HFFc6 (cell line): ENCODE results near the gene IRF8. TPM values are rescaled to one million over a fixed set of nuclear protein-coding genes. Genes with fewer than 3 reads are reported as not detected.

Experiments used
- DNase-seq: peaks from one replicate; pipeline ENCODE4 v3.0.0-alpha.2; 2018
- H3K27ac Mint-ChIP-seq: 2 replicates; pipeline ENCODE4 v1.8.0; 2020; ENCODE audit warnings: mild to moderate bottlenecking, mixed read lengths
- H3K27me3 Mint-ChIP-seq: 2 replicates; pipeline ENCODE4 v1.8.0; 2021; ENCODE audit warnings: mild to moderate bottlenecking, moderate library complexity, mixed read lengths; ENCODE audit not compliant: insufficient read depth
- H3K36me3 Mint-ChIP-seq: 2 replicates; pipeline ENCODE4 v1.8.0; 2021; ENCODE audit warnings: low read depth, mixed read lengths
- H3K4me1 Mint-ChIP-seq: 2 replicates; pipeline ENCODE4 v1.8.0; 2020; ENCODE audit warnings: low read depth, mixed read lengths
- H3K4me3 Mint-ChIP-seq: 2 replicates; pipeline ENCODE4 v1.8.0; 2020; ENCODE audit warnings: mild to moderate bottlenecking, moderate library complexity, mixed read lengths
- H3K9me3 Mint-ChIP-seq: 2 replicates; pipeline ENCODE4 v1.8.0; 2020; ENCODE audit warnings: mild to moderate bottlenecking, mixed read lengths
- total RNA-seq, 6 experiments: library from RNA; stranded (reverse); fragmentation: NEBNext Ultra II Directional; extraction: Animal tissue kit (Norgen Biotek cat#: 25700); gene quantifications; 2 replicates in 1 of 6; 3 replicates in 5 of 6; pipeline ENCODE4 v1.2.3, GENCODE V29; 2021
- TF ChIP-seq, protein P1 (sequence below): fragments of 200-600 bp; sonication (generic); IDR thresholded peaks from 2 replicates; pipeline ENCODE4 v1.5.0; 2021; ENCODE audit warnings: antibody characterized with exemption, mild to moderate bottlenecking

IRF8 gene
- total RNA-seq, 6 experiments from 2014 or later, result not detected

GRCh38 chr16:85924675-85925074 is 25.7 kb downstream of the IRF8 start:
- TF ChIP-seq, protein P1, sequence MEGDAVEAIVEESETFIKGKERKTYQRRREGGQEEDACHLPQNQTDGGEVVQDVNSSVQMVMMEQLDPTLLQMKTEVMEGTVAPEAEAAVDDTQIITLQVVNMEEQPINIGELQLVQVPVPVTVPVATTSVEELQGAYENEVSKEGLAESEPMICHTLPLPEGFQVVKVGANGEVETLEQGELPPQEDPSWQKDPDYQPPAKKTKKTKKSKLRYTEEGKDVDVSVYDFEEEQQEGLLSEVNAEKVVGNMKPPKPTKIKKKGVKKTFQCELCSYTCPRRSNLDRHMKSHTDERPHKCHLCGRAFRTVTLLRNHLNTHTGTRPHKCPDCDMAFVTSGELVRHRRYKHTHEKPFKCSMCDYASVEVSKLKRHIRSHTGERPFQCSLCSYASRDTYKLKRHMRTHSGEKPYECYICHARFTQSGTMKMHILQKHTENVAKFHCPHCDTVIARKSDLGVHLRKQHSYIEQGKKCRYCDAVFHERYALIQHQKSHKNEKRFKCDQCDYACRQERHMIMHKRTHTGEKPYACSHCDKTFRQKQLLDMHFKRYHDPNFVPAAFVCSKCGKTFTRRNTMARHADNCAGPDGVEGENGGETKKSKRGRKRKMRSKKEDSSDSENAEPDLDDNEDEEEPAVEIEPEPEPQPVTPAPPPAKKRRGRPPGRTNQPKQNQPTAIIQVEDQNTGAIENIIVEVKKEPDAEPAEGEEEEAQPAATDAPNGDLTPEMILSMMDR, result no peak
- H3K4me1 Mint-ChIP-seq, result peaks cover 17% of the 10 kb centered on the region
- H3K4me3 Mint-ChIP-seq, result no peak overlapping the region
- peaks cover 68% of the 10 kb centered on the region for H3K27me3 Mint-ChIP-seq
- no peak for DNase-seq
- no peaks in the 10 kb centered on the region for H3K36me3 Mint-ChIP-seq
- no peak overlapping the region for H3K27ac Mint-ChIP-seq
- H3K9me3 Mint-ChIP-seq, result no peaks in the 10 kb centered on the region

- Mint-ChIP-seq H3K27me3 (peaks cover 62% of the 10 kb centered on the region), H3K4me1 (peaks cover 17% of the 10 kb centered on the region), H3K9me3 (no peaks in the 10 kb centered on the region), H3K36me3 (no peaks in the 10 kb centered on the region), H3K4me3 (no peak overlapping the region), H3K27ac (no peak overlapping the region)
- no peak for DNase-seq
- TF ChIP-seq, protein P1, result no peak
Observed at GRCh38 chr16:85926370-85926769, 27.4 kb downstream of the IRF8 start.

DNA sequence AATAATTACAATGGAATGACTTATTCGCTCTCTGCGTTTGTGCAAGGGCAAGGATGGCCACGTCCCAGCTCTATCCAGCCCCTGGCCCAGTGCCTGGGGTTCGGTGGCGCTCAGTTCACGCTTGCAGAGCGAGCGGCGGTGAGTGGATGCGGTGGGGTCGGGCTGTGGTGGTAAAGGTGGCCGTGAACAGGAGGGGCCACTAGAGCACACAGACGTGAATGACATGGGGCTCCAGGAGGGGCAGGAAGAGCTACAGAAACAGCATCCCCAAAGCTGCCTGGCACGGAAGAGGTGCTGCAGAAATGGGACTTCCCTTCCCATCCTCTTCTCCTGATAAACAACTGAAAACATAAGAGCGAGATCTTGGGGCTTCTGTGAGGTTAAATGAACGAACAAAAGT is 28.4 kb downstream of the IRF8 start:
- Mint-ChIP-seq H3K4me1 (peaks cover 17% of the 10 kb centered on the region), H3K4me3 (no peak overlapping the region), H3K36me3 (no peaks in the 10 kb centered on the region), H3K27me3 (peaks cover 62% of the 10 kb centered on the region), H3K9me3 (no peaks in the 10 kb centered on the region), H3K27ac (no peak overlapping the region)
- TF ChIP-seq, protein P1, result no peak
- no peak for DNase-seq

GRCh38 chr16:85927959-85928358 is 29.0 kb downstream of the IRF8 start:
- H3K36me3 Mint-ChIP-seq, result no peaks in the 10 kb centered on the region
- no peak overlapping the region for H3K27ac Mint-ChIP-seq
- DNase-seq, result no peak
- TF ChIP-seq, protein P1, result no peak
- H3K9me3 Mint-ChIP-seq, result no peaks in the 10 kb centered on the region
- H3K4me1 Mint-ChIP-seq, result peaks cover 17% of the 10 kb centered on the region
- no peak overlapping the region for H3K4me3 Mint-ChIP-seq
- H3K27me3 Mint-ChIP-seq, result peaks cover 57% of the 10 kb centered on the region

DNA sequence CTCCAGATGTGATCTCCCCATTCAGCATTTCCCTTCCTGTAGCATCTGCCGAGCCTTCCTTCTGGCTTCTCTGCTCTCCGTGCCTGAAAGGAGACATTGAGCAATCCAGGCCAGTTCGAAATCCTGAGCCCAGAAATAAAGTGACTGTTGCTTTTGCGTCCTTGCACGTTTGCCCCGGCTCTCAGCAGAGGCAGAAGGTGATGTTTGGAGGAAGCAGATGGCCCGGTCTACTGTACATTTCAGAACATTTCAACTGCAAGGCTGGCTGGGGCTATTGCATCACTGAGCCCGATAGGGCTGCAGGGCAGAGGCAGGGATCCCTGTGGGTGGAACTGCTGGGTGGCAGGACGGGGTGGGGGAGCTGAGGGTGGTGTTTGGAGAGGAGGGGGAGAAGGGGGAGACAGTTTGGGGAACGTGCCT is 29.4 kb downstream of the IRF8 start:
- peaks cover 16% of the 10 kb centered on the region for H3K4me1 Mint-ChIP-seq
- H3K9me3 Mint-ChIP-seq, result no peaks in the 10 kb centered on the region
- TF ChIP-seq, protein P1, result no peak
- no peak overlapping the region for H3K4me3 Mint-ChIP-seq
- H3K27me3 Mint-ChIP-seq, result peaks cover 57% of the 10 kb centered on the region
- no peak for DNase-seq
- no peak overlapping the region for H3K27ac Mint-ChIP-seq
- H3K36me3 Mint-ChIP-seq, result no peaks in the 10 kb centered on the region

DNA sequence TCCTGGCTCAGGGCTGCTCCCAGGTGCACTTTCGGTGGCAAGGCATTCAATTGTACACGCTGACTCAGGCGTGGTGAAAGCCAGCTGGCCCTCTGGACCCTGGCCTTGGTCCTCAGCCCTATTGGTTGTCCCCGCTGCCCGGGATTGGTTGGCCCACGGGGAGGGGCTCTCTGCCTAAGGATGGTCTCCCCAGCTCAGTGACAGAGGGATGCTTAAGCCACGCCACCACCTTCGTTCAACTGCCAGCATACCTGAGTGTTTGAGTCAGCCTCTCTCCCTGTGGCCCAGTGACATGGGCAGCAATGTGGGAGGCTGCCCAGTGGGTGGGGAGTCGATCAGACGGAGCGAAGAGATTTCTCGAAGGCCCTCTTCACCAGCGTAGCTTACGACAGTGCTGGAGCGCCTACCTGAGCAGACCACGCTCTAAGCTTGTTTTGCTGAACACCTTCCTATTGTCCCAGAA is 30.3 kb downstream of the IRF8 start:
- Mint-ChIP-seq H3K4me1 (peaks cover 7% of the 10 kb centered on the region), H3K27me3 (peaks cover 57% of the 10 kb centered on the region), H3K9me3 (no peaks in the 10 kb centered on the region), H3K27ac (no peak overlapping the region), H3K4me3 (no peak overlapping the region), H3K36me3 (no peaks in the 10 kb centered on the region)
- TF ChIP-seq, protein P1, result no peak
- DNase-seq, result no peak
